NCI-H2196 treated with DMSO at 0.1 percent for 48 hours (cell line): ENCODE measurements around the gene EPS8L3.

Experiments
- DNase-seq: peaks from one replicate; lab custom pipeline; 2025; ENCODE audit not compliant: unreplicated experiment; lab: John Stamatoyannopoulos, UW

EPS8L3 gene

GRCh38 chr1:109739738-109740614, 23.7 kb downstream of the EPS8L3 start:
- peak; percentile 64 for DNase-seq

- DNase-seq: no peak
These were observed 30.4 kb downstream of the EPS8L3 start for GRCh38 chr1:109733236-109733870.

GRCh38 chr1:109732390-109732881, 31.3 kb downstream of the EPS8L3 start:
- DNase-seq: no peak

- DNase-seq: no peak
These were observed 33.1 kb downstream of the EPS8L3 start for GRCh38 chr1:109730666-109731065.

- DNase-seq: no peak
These were observed 34.9 kb downstream of the EPS8L3 start for GRCh38 chr1:109728870-109729269.

GRCh38 chr1:109726728-109727373, 36.9 kb downstream of the EPS8L3 start:
- no peak for DNase-seq

- no peak for DNase-seq
These were observed 37.7 kb downstream of the EPS8L3 start for GRCh38 chr1:109726007-109726406.

- no peak for DNase-seq
These were observed 38.2 kb downstream of the EPS8L3 start for GRCh38 chr1:109725510-109725909.

GRCh38 chr1:109724933-109725332, 38.8 kb downstream of the EPS8L3 start:
- no peak for DNase-seq

GRCh38 chr1:109722908-109723691, 40.6 kb downstream of the EPS8L3 start:
- DNase-seq: no peak

- DNase-seq: no peak
These were observed 41.8 kb downstream of the EPS8L3 start for GRCh38 chr1:109721971-109722370.

GRCh38 chr1:109721042-109721441, 42.7 kb downstream of the EPS8L3 start:
- DNase-seq: no peak

GRCh38 chr1:109719337-109719837, 44.3 kb downstream of the EPS8L3 start:
- no peak for DNase-seq

- no peak for DNase-seq
These were observed 45.2 kb downstream of the EPS8L3 start for GRCh38 chr1:109718495-109718894.

- no peak for DNase-seq
These were observed 46.0 kb downstream of the EPS8L3 start for GRCh38 chr1:109717729-109718128.

GRCh38 chr1:109716570-109717090, 47.1 kb downstream of the EPS8L3 start:
- no peak for DNase-seq

- no peak for DNase-seq
These were observed 47.6 kb downstream of the EPS8L3 start for GRCh38 chr1:109716121-109716520.

- DNase-seq: no peak
These were observed 48.9 kb downstream of the EPS8L3 start for GRCh38 chr1:109714661-109715372.

GRCh38 chr1:109713636-109714035, 50.1 kb downstream of the EPS8L3 start:
- no peak for DNase-seq

- no peak for DNase-seq
These were observed 51.3 kb downstream of the EPS8L3 start for GRCh38 chr1:109712321-109712864.
